IPS DF 19.7 (cell line): Measurements from ENCODE around the gene CES3.

ENCODE experiments used
- DNase-seq: peaks from one replicate; pipeline ENCODE4 v3.0.0-alpha.2; 2013; ENCODE audit warnings: low read depth, low spot score

The CES3 gene, protein sequence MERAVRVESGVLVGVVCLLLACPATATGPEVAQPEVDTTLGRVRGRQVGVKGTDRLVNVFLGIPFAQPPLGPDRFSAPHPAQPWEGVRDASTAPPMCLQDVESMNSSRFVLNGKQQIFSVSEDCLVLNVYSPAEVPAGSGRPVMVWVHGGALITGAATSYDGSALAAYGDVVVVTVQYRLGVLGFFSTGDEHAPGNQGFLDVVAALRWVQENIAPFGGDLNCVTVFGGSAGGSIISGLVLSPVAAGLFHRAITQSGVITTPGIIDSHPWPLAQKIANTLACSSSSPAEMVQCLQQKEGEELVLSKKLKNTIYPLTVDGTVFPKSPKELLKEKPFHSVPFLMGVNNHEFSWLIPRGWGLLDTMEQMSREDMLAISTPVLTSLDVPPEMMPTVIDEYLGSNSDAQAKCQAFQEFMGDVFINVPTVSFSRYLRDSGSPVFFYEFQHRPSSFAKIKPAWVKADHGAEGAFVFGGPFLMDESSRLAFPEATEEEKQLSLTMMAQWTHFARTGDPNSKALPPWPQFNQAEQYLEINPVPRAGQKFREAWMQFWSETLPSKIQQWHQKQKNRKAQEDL

DNA sequence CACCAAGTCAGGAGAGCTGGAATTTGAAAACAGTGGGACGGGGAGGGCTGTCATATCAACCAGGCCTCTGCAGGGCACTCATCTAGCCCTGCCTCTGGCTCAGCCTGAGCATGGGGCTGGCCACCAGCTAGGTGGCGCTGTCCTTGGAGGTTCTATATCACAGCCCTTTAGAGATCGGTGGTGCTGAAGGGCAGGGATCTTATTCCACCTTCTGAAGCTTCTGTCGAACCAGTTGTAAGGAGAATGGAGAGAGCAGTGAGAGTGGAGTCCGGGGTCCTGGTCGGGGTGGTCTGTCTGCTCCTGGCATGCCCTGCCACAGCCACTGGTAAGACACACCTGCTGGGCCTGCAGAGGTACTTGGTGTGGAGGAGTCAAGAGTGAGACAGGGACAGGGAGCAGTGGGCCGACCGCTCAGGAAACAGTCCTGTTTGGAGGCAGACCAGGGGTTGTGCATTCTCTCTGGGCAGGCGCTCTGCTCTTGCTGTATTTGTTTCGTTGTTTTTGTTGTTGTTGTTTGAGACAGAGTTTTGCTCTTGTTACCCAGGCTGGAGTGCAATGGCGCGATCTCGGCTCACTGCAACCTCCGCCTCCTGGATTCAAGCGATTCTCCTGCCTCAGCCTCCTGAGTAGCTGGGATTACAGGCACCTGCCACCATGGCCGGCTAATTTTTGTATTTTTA lies at the start of gene CES3:
CES3 (plus strand) TSS at position 202 of the 680 bp plus-strand sequence; CDS start at position 244, 42 bp downstream.
- peak; percentile 80 for DNase-seq

DNA sequence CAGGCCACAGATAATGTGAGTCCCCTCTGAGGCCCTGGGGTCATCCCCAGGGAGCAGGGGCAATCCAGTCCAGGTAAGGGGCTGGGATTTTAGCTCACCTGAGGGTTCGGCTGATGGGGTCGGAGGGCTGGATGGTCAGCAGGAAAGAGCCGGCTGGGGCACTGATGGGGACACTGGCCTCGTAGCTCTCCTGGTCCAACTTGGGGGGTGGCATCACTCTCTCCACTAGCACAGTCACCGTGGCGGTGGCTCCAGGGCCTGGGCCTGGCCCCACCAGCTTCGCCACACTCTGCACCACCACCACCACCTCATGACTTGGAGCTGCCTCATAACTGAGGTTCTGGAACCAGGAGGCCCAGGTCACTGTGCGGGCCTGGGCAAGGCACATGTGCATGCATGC lies 49.3 kb upstream of the CES3 start:
- DNase-seq, result no peak

DNA sequence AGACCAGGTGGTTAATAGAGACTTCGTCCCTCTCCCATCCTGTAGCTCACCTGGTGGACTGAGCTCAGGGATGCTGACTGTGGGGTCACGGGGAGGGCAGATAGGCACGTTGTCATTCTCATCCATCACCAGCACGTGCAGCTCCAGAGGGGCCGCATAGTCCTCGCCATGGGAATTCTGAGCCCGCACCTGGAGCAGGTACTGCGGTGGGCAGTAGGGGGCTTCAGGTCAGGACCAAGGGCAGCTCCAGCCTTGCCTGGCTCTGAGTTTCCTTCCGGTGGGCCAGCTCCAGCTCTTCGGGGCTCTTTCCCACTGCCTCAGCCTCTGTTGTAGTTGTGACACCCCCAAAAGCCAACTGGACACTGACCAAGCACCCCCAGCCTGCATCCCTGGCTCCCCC lies 48.0 kb upstream of the CES3 start:
- no peak for DNase-seq

DNA sequence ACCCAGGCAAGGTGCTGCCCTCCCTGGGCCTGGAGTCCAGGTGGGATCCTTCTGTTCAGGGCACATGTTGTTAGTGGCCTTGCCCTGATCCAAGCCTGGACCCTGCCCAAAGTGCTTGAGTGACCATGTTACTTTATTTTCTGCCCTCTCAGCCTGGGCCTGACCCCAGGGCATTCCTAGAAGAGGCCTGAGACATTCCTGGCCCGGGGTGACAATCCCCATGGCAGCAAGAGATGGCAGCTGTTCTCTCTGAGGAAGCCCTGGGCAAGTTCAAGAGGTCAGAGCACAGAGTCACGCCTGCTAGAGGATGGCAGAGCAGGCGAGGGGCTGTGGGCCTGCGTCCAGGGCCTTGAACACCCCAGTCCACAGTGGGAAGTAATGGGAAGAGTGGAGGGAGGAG lies 47.4 kb upstream of the CES3 start:
- no peak for DNase-seq

DNA sequence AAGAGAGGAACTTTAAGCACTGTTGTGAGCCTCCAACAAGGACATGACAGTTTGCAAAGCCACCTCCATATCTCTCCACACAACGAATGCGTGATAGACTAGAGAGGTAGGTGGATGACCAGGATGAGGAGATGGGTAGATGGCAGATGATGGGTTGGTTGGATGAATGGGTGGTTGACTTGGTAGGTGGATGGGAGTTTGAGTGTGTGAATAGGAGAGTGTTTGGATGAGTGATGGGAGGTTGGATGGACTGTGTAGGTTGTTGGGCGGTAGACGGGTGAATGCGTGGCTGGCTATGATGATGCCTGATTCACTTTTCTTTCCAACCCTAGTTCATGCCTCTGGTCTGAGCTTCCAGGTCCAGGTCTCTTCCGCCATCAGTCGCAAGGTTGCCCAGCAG lies 46.5 kb upstream of the CES3 start:
- no peak for DNase-seq

DNA sequence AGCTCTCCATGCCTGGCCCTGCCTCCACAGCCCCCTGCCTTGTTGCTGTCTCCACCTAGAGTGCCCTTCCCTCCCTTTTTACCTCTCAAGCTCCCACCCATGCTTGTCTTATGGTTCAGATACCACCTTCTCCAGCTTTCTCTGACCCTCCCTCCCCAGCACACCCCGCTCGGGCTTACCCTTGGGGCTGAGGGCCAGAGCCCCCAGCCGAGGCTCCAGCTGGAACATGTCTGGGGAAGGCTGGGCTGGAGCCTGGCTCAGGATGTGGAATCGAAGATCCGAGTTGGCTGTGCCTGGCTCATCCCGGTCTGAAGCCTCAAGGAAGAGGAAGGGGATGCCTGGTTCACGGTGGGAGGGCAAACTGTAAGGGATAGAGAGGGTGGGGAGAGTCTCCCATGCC lies 46.0 kb upstream of the CES3 start:
- DNase-seq, result no peak

DNA sequence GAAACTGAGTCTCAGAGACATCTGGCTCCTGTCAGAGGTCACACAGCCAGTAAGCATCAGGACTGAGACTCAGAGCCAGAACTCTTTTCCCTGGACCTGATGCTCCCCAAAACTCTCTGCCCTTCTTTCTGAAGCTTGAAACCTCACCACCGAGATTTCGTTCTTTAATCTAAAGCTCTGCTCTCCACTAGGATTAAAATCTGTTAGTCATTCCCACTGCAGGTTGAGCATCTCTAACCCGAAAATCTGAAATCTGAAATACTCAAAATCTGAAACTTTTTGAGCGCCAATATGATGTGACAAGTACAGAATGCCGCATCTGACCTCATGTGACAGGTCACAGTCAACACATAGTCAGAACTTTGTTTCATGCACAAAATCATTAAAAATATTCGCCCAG lies 44.5 kb upstream of the CES3 start:
- no peak for DNase-seq

DNA sequence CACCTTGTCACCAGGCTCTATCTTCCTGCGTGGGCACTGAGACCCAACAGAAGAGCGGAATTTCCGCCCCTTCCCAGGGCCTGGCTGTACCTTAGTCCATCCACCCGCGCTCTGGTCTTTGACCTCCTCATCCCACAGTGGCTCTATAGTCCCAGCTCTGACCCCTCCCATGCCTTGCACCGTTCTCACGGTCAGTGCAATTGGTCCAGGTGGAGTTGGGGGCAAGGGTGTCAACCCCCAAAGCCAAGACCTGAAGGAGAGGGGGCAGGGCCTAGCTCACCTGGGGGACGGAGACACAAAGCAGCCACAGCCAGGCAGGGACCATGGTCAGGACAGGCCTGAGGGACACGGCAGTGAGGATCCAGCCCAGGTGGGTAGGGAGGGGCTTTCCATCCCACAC lies 43.3 kb upstream of the CES3 start:
- no peak for DNase-seq

DNA sequence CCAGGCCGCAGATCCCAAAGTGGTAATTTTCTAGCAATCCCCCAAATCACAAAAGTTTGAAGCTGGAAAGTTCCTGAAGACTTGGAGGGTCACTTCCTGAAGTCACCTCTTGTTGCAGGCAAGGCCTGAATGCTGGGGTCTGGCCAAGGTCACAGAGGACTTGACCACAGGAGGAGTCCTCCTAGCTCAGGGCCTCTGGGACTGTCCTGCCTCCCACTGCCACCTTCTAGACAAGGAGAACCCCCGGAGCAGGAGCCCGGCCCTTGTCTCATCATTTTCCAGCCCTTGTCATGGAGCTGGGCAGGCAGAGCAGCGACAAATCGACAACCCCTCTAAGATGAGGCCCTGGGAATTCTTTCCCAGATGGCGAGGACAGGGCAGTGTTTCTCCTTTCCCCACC lies 42.7 kb upstream of the CES3 start:
- no peak for DNase-seq

DNA sequence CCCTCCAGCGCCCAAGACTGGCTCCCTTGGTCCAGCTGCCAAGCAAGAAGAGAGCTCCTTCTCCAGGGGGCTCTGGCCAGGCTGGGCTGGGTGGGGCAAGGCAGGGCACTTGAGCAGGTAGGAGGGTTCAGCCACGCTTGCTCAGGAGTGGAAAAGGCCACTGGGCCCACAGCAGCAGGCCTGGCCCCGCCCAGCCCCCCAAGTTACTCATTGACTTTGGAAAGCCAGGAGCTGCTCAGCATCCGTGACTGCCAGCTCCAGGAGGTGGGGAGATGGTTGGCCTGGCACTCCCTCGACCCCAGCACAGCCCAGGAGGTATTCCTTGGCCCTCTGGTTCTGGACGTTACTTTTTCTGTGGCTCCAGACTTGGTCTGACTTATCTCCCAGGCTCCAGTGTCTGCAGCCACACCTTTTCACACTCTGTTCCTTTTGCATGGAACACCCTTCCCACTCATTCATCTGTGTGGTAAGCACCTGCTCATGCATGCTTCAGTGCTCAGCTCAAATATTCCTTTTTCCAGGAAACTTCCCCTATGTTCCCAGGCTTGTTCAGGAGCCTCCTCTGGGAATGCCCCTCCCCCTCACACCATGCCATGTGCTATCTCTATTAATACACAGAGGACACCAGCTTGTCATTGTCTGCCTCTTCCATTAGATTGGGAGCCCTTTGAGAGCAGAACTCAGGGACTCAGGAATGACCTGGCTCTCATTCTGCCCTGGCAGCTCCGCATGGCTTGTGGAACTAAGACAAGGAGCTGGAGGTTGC lies 42.1 kb upstream of the CES3 start, which contains the start of gene CDH16:
CDH16 (minus strand) TSS at position 83 of the 766 bp plus-strand sequence. CDS start 820 bp downstream, outside the sequence.
- DNase-seq, result no peak

DNA sequence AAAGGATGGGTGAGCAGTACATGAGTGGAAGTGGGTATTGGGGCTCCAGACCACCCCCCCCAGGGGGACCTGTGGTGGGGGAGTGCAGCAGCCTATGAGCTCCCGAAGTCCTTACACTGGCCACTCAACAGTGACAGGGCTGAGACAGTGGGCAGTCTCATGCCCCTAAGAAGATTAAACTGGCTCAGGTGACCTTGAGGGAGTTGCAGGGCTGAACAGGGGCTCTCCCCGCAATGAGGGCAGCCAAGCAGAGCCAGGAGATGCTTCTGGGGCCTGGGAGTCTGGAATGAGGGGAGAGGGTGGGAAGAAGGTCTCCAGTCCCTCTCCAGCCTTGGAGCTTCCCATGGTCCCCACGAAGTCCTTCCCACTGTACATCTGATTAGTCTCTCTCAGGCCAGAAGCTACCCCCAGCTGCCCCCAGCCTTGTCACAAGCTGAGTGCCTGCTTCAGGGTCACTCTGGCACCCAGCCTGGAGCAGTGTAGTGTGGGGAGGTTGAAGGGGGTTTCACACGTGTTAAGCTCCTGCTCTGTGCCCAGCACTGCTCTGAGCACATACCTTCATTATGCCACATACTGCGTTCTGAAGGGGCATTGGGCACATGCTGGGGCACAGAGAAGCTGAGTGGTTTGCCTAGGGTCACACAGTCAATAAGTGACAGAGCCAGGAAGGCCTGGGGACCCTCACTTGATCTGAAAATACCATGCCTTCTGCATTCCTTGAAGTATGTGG lies 41.3 kb upstream of the CES3 start:
- no peak for DNase-seq

DNA sequence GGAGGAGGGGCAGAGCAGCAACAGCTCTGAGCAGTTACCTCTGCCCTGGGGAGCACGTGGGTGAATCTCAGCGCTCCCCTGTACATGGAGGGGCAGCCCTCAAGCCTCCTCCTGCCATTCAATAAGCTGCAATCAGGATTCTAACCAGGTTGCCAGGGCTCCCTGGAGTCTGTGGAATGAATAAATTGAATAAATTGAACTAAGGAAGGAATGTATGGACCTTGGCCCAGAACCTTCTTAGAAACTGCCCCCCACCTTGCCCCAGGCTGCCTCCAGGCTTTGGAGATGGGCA lies 40.8 kb upstream of the CES3 start:
- no peak for DNase-seq

DNA sequence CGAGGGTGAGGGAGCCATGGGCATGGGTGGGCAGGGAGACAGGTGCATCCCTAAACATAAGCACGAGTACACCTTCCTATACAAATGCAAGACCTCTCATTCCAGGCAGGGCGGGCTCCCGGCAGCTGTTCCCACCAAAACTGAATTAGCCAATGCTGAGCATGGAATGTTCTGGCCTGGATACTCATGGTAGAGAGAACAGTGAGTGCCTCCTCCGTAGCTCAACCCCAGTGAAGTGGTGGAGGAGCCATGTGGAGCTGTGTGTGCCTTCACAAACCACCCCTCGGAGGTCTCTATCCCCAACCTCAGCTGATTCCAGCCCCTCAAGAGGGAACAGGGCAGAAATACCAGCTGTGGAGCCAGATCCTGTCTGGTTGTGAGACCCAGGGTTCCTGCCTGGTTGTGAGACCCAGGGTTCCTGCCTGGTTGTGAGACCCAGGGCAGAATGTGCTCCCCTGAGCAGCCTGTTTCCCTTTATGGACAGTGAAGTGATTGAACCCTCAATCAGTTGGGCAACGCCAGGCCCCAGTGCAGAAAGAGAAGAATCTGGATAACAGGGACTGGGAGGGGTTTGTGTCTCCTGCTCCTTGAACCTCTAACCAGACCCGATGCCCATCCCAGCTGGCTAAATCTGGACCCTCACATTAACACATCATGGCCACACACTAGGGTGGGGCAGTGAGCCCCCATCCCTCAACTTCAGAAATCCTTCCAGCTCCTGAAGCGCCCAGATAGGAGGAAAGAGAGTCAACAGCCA lies 40.0 kb upstream of the CES3 start:
- no peak for DNase-seq

DNA sequence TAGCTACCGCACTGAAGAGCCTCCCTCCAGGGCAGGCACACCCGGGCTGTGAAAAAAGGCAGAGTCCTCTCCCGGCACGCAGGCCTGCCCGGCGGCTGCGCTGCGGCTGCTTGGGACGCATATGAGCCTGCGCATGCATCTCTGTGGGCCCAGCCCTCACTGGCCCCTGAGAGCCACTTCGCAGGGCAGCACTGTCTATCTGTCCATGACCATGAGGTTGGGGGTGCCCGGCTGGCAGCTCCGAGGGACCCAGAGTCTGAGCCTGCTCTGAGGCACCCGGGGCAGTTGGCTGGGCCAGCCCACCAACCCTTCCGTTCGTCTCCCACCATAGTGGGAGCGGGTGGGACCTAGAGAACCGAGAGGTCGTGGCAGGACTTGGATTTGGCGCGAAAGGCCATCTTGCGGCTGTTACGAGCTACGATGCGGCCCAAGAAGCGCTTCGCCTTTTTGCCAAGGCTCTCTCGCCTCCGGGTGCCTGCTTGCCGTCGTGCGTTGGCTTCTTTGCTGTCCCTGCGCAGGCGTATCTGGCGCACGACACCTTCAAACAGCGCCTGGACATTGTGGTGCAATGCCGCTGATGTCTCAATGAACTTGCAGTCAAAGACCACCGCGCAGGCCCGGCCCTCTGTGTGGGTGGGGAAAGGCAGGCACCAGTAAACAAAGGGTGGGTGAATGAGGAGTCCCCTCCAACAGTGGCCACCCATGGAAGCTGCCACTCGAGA lies 39.2 kb upstream of the CES3 start:
- no peak for DNase-seq

DNA sequence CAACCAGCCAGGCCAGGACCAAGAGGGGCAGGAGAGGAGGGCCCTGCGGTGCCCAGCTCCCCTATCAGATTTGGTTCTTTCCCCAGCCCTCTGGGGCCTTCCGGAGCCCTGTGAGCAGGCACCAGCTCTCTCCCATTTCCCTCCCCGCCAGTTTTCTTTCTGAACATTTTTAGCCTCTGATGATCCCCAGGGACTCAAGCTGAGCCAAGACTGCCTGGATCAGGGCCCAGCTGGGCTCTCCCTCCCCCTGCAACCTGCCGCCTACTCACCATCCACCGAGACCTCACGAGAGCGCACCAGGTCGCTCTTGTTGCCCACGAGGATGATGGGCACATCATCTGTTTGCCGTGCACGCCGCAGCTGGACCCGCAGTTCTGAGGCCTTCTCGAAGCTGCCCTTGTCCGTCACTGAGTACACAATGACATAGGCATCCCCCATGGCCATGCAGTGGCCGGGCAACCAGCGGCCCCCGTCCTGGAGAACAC lies 37.8 kb upstream of the CES3 start:
- DNase-seq, result no peak

DNA sequence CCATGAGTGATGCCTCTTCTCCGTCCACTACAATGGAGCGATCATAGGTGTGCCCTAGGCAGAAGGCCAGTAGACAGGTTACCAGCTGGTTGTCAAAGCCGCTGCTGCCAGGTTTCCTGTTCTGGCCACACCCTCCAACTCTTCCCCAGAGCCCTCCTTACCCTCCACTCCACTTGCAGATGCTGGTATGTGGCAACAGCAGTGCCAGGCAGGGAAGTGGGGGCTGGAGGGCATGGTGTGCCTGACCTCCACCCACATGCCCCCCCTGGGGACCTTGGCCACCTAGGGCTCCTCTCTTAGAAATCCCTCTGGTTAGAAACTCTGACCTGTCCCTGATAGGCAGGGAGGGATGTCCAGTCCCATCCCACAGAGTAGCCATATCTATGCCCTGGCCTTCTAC lies 37.2 kb upstream of the CES3 start:
- DNase-seq, result no peak

DNA sequence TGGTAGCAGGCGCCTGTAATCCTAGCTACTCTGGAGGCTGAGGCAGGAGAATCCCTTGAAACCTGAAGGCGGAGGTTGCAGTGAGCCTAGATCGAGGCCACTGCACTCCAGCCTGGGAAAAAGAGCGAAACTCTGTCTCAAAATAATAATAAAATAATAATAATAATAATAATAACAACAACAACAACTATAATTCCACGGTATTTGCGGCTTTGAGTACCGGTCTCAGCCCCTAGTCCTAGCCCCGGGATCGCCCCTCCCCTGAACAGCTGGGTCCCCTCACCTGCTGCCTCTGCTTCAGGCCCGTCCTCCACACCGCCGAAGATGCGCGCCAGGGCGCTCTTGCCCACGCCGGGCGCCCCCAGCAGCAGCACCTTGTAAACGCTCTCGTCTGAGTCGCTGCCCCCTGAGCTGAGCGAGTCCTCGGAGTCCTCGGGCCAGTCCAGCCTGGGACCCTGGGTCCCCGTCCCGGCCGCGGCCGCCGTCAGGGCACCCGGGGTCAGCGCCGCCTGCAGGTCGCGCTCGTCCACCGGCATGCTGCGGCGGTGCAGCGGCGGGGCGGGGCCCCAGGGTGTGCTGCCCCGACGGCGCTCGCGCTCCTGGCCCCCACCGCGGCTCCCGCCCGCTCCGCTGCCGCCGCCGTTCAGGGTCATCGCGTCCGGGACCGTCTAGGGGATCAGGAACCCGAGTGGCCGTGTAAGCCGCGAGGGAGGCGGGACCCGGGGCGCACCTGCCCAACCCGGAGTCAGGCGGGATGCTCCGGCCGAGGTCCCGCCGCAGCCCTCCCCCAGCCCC lies 36.3 kb upstream of the CES3 start:
- no peak for DNase-seq

DNA sequence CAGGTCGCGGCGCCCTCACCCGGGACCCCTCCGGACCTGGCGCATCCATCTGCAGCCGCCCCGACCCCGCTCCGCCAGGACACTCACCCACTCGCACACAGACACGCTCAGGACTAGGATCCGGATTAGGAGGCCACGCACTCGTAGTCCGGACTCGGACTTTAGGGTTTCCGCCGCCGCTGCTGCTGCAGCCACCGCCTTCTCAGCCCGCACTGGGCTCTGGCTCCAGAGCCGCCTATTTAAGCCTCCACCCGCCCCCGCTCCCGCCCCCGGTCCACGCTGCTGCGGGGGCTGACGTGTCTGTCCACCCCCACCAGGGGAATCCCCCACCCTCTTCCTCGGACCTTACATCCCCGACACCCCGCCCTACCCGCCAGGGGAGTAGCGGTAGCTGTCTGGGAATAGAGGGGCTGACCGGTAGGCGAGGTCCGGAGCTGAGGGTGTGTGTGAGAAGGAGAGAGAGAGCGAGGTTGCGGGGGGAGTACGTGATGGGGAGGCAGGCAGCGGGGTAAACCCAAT lies 35.7 kb upstream of the CES3 start, which contains the start of gene RRAD:
RRAD (minus strand) TSS at position 214 of the 519 bp plus-strand sequence. CDS start 356 bp downstream, outside the sequence.
- no peak for DNase-seq
